NT2/D1 (cell line): ENCODE data around the gene FER1L5.
A peak's percentile ranks its signal among the peaks of the same experiment; 100 is the strongest.

Experiments
- DNase-seq: peaks from one replicate; pipeline ENCODE4 v3.0.0-alpha.2; 2011; ENCODE audit warnings: low read depth, low spot score
- H3K27me3 ChIP-seq: 2 replicates; pipeline ENCODE4 v1.6.0; 2011; ENCODE audit warnings: mild to moderate bottlenecking; ENCODE audit not compliant: insufficient read length, insufficient read depth
- H3K36me3 ChIP-seq: 2 replicates; pipeline ENCODE4 v1.6.1; 2011; ENCODE audit warnings: mild to moderate bottlenecking, low read length, mixed read lengths; ENCODE audit not compliant: insufficient read depth, insufficient read length
- H3K4me1 ChIP-seq: 2 replicates; pipeline ENCODE4 v1.5.1; 2011; ENCODE audit not compliant: insufficient read depth, insufficient read length
- H3K4me3 ChIP-seq: 2 replicates; pipeline ENCODE4 v1.5.1; 2011; ENCODE audit warnings: low read depth; ENCODE audit not compliant: insufficient read length
- H3K9ac ChIP-seq: 2 replicates; pipeline ENCODE4 v1.6.0; 2011; ENCODE audit warnings: low read depth; ENCODE audit not compliant: insufficient read length
- H3K9me3 ChIP-seq: 2 replicates; pipeline ENCODE4 v1.5.1; 2011; ENCODE audit warnings: mild to moderate bottlenecking, low read length; ENCODE audit not compliant: insufficient read depth
- SUZ12 ChIP-seq: IDR thresholded peaks from 2 replicates; pipeline ENCODE4 v1.6.1; 2011; ENCODE audit not compliant: insufficient read length, insufficient read depth; ENCODE audit errors: extremely low read depth
- YY1 ChIP-seq: IDR thresholded peaks from 2 replicates; pipeline ENCODE4 v1.6.1; 2011; ENCODE audit not compliant: insufficient read length, insufficient read depth
- ZNF274 ChIP-seq: IDR thresholded peaks from 2 replicates; pipeline ENCODE4 v1.6.1; 2011; ENCODE audit warnings: mild to moderate bottlenecking, low read depth, low read length

Gene FER1L5

DNA sequence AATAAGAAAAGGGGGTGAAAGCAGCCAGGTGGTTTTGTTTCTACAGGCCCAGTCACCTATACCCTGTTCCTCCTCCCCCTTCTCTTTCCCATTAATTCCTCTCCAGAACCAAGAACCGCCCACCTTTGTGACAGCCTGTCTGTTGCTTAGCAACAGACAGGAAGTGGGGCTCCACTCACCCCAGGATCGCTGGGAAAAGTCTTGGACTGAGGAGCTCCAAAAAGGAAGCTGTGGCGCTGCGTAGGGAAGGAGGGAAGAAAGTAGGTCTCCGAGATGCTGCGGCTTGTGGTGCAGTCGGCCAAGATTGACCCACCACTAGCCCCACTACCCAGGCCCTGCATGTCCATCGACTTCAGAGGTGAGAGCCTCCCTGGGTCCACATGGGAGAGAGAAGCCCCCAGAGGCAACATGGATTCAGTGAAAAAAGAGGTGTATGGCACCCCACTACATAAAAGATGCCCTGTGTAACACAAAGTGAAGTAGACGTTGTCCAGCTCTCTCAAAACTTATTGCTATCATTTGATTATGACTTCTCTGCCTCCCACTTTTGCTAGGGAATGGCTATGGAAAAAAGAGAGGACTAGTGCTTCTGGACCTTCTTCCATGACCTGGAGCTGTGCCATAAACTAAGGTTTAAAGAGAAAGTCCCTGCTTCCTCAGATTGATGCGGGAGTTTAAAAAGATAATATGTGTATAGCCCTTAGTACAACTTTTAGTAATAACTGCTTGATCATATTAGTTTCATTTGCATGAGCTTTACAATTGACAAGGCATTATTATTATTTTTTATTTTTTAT lies at the start of gene FER1L5:
TSS of gene FER1L5 (plus strand) at position 201 of the 797 bp plus-strand sequence. CDS start at position 274, 73 bp downstream.
- H3K36me3 ChIP-seq: peaks cover 8% of the 10 kb centered on the region
- H3K4me3 ChIP-seq: peak within 1 kb of the TSS; percentile 46
- H3K27me3 ChIP-seq: no peaks in the 10 kb centered on the region
- peak; percentile 68 for DNase-seq
- H3K4me1 ChIP-seq: no peaks in the 10 kb centered on the region
- peak within 1 kb of the TSS; percentile 67 for H3K9ac ChIP-seq
- H3K9me3 ChIP-seq: no peaks in the 10 kb centered on the region
- TF ChIP-seq SUZ12 (no peak), YY1 (no peak), ZNF274 (no peak)

- TF ChIP-seq ZNF274: no peak
- TF ChIP-seq YY1: no peak
- no peak for TF ChIP-seq SUZ12
- Histone ChIP-seq H3K4me3 (no peak overlapping the region), H3K27me3 (no peaks in the 10 kb centered on the region), H3K9me3 (no peaks in the 10 kb centered on the region), H3K4me1 (no peaks in the 10 kb centered on the region), H3K36me3 (peaks cover 82% of the 10 kb centered on the region), H3K9ac (no peak overlapping the region)
- no peak for DNase-seq
These were observed 48.3 kb upstream of the FER1L5 start for GRCh38 chr2:96594282-96594681.

DNA sequence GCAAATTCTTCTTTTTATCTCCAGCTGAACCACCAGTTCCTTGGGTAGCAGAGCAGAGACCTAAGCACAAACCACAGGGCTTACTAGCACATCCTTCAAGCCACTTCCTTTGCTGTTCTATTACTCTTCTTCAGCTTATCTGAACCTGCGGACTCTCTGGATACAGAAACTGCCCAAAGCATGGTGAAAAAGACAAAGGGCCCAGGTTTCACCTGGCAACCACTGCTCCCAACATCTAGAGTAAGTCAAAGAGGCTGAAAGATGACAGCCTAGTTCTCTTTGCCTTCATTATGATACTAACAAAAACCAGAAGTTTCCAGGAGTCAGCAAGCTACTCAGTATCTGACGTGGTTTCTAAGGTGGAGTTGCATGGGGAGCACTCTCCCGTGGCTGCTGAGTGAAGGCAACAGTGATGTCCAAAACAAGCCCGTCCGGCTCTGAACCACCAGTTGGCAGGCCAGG lies 47.8 kb upstream of the FER1L5 start:
- no peak for TF ChIP-seq SUZ12
- TF ChIP-seq ZNF274: no peak
- TF ChIP-seq YY1: no peak
- H3K27me3 ChIP-seq: no peaks in the 10 kb centered on the region

GRCh38 chr2:96596596-96596995 lies 46.0 kb upstream of the FER1L5 start:
- Histone ChIP-seq H3K9ac (no peak overlapping the region), H3K4me3 (no peak overlapping the region), H3K36me3 (peaks cover 97% of the 10 kb centered on the region), H3K27me3 (no peaks in the 10 kb centered on the region), H3K4me1 (no peaks in the 10 kb centered on the region), H3K9me3 (no peaks in the 10 kb centered on the region)
- TF ChIP-seq ZNF274 (no peak), SUZ12 (no peak), YY1 (no peak)
- DNase-seq: no peak

More for the DNA sequence above, 47.8 kb upstream of the FER1L5 start:
- Histone ChIP-seq H3K4me1 (no peaks in the 10 kb centered on the region), H3K4me3 (no peak overlapping the region), H3K9me3 (no peaks in the 10 kb centered on the region), H3K9ac (no peak overlapping the region), H3K36me3 (peaks cover 86% of the 10 kb centered on the region)
- DNase-seq: no peak

DNA sequence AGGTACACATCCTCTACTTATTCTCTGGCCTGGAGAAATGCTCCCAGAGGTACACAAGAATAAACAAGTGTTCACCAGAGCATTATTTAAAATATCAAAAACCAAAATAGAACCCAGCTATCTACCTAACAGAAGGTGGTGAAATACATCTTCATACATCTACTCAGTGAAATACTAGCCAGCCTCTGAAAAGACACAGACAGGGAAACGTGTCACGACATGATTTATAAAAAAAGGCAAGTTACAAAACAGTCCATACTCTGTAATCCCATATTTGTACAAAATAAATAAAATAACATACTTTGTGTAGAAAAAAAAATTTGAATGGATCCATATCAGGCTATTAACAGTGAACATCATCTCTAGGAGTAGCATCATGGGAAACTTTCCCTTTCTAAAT lies 42.6 kb upstream of the FER1L5 start:
- H3K4me1 ChIP-seq: no peaks in the 10 kb centered on the region
- H3K4me3 ChIP-seq: no peak overlapping the region
- DNase-seq: no peak
- peaks cover 94% of the 10 kb centered on the region for H3K36me3 ChIP-seq
- no peaks in the 10 kb centered on the region for H3K27me3 ChIP-seq
- TF ChIP-seq YY1: no peak
- TF ChIP-seq ZNF274: no peak
- TF ChIP-seq SUZ12: no peak
- H3K9ac ChIP-seq: no peak overlapping the region
- no peaks in the 10 kb centered on the region for H3K9me3 ChIP-seq

DNA sequence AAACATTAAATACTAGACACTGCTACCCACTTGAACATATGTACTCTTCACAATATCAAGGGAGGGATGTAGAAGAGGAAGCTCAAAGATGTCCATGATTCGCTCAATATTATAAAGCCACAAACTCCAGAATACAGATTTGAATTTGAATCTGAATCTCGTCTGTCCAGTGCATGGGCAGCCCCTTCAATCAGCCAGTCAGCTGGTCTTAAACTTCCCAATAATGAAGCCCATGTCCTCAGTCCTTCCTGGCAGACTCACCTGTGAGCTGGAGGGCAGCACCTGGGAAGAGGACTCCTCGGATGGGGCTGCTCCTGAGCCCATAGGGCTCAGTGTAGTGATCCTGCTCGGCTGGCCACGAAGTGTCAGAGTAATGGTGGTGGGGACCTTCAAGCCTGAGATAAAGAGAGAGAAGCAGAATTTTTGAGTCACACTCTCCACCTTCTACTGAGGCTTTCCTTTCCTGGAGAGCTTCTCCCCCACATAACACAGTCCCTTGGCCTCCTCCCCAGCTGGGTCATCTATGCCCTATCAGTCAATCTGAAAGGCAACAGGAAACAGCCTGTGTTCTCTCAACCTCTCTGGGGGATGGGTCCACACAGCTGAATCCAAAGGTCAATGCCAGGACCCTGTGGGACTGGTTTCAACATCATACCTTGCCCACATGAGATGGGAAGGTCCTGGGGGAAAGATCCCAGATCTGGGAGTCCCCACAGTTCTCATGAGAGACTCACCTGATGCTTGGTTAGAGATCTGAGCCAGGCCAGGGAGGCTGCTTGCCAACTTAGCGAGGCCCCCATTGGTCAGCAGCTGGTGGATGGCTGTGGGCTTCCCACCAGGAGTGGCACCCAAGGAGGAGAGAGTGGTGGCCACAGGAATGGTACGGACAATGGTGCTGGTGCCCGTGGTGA lies 40.9 kb upstream of the FER1L5 start:
- H3K27me3 ChIP-seq: no peaks in the 10 kb centered on the region
- no peaks in the 10 kb centered on the region for H3K4me1 ChIP-seq
- H3K9ac ChIP-seq: no peak overlapping the region
- H3K4me3 ChIP-seq: no peak overlapping the region
- TF ChIP-seq SUZ12: no peak
- no peak for TF ChIP-seq YY1
- TF ChIP-seq ZNF274: no peak
- peaks cover 94% of the 10 kb centered on the region for H3K36me3 ChIP-seq
- DNase-seq: no peak
- no peaks in the 10 kb centered on the region for H3K9me3 ChIP-seq

- Histone ChIP-seq H3K4me3 (no peak overlapping the region), H3K36me3 (peaks cover 94% of the 10 kb centered on the region), H3K9ac (no peak overlapping the region), H3K27me3 (no peaks in the 10 kb centered on the region), H3K4me1 (no peaks in the 10 kb centered on the region), H3K9me3 (no peaks in the 10 kb centered on the region)
- no peak for DNase-seq
- TF ChIP-seq YY1 (no peak), ZNF274 (no peak), SUZ12 (no peak)
These were observed 40.2 kb upstream of the FER1L5 start for GRCh38 chr2:96602330-96602823.
